Neural cell (in vitro differentiated cells): ENCODE results near the gene BPIFB4. TPM values are rescaled to one million over a fixed set of nuclear protein-coding genes. Genes with fewer than 3 reads are reported as not detected.

Experiments
- H2AFZ ChIP-seq: fragments of 200-600, 300-800 bp; sonication (generic), shearing (Covaris generic); 2 replicates; pipeline ENCODE4 v1.6.0; 2014; ENCODE audit warnings: low read depth, mild to moderate bottlenecking, antibody characterized with exemption, low read length, moderate library complexity
- H3F3A ChIP-seq: fragments of 200-600 bp; shearing (Covaris generic); 2 replicates; pipeline ENCODE4 v1.6.1; 2016; ENCODE audit warnings: mild to moderate bottlenecking, moderate library complexity, mixed read lengths, antibody characterized with exemption, low read length; ENCODE audit not compliant: insufficient read depth, poor library complexity, severe bottlenecking
- H3K27ac ChIP-seq: fragments of 200-600, 300-800 bp; sonication (generic), shearing (Covaris generic); 2 replicates; pipeline ENCODE4 v1.5.1; 2014; ENCODE audit warnings: mild to moderate bottlenecking, low read length, moderate library complexity
- H3K27me3 ChIP-seq: fragments of 300-800, 200-600 bp; sonication (generic), shearing (Covaris generic); 2 replicates; pipeline ENCODE4 v1.6.0; 2014; ENCODE audit warnings: mild to moderate bottlenecking, low read depth, low read length, moderate library complexity; ENCODE audit not compliant: insufficient read depth
- H3K36me3 ChIP-seq: fragments of 300-800, 200-600 bp; sonication (generic), shearing (Covaris generic); 2 replicates; pipeline ENCODE4 v1.5.1; 2014; ENCODE audit warnings: mild to moderate bottlenecking, antibody characterized with exemption, low read length, moderate library complexity; ENCODE audit not compliant: insufficient read depth
- H3K4me2 ChIP-seq: fragments of 300-800, 200-600 bp; sonication (generic), shearing (Covaris generic); 2 replicates; pipeline ENCODE4 v1.6.0; 2014; ENCODE audit warnings: mild to moderate bottlenecking, low read length
- H3K4me3 ChIP-seq: fragments of 300-800, 200-600 bp; sonication (generic), shearing (Covaris generic); 2 replicates; pipeline ENCODE4 v1.5.1; 2014; ENCODE audit warnings: mild to moderate bottlenecking, low read length, moderate library complexity
- H3K79me2 ChIP-seq: fragments of 200-600 bp; shearing (Covaris generic); replicated peaks from 2 replicates; pipeline ENCODE4 v1.6.0; 2014; ENCODE audit warnings: mild to moderate bottlenecking, low read length, moderate library complexity; ENCODE audit not compliant: insufficient read depth
- H3K9ac ChIP-seq: fragments of 300-800, 200-600 bp; sonication (generic), shearing (Covaris generic); 2 replicates; pipeline ENCODE4 v1.6.1; 2016; ENCODE audit warnings: mild to moderate bottlenecking, low read length, mixed read lengths
- H3K9me2 ChIP-seq: fragments of 200-600 bp; shearing (Covaris generic); 2 replicates; pipeline ENCODE4 v1.6.1; 2016; ENCODE audit warnings: mild to moderate bottlenecking, low read length, mixed read lengths; ENCODE audit not compliant: insufficient read depth
- H3K9me3 ChIP-seq: fragments of 200-600, 300-800 bp; sonication (generic), shearing (Covaris generic); 2 replicates; pipeline ENCODE4 v1.6.1; 2016; ENCODE audit warnings: mild to moderate bottlenecking, mixed run types, low read length, moderate library complexity, mixed read lengths
- H4K20me1 ChIP-seq: fragments of 200-600 bp; shearing (Covaris generic); 2 replicates; pipeline ENCODE4 v1.6.1; 2016; ENCODE audit warnings: mild to moderate bottlenecking, mixed run types; ENCODE audit not compliant: insufficient read depth
- EP300 ChIP-seq: fragments of 450-650 bp; conservative IDR thresholded peaks from 2 replicates; pipeline ENCODE4 v1.6.1; 2014; ENCODE audit warnings: antibody characterized with exemption, mild to moderate bottlenecking, moderate library complexity; ENCODE audit not compliant: poor library complexity, severe bottlenecking
- EZH2 ChIP-seq: fragments of 200-600, 300-800 bp; shearing (Covaris generic), sonication (generic); IDR thresholded peaks from 2 replicates; pipeline ENCODE4 v1.6.1; 2014; ENCODE audit warnings: antibody characterized with exemption, low read length, borderline replicate concordance, mild to moderate bottlenecking; ENCODE audit not compliant: insufficient read depth, poor library complexity, severe bottlenecking
- MXI1 ChIP-seq: fragments of 450-650 bp; conservative IDR thresholded peaks from 2 replicates; pipeline ENCODE4 v1.6.1; 2014; ENCODE audit warnings: antibody characterized with exemption, mild to moderate bottlenecking; ENCODE audit not compliant: poor library complexity, severe bottlenecking
- POLR2AphosphoS5 ChIP-seq: IDR thresholded peaks from 2 replicates; pipeline ENCODE4 v1.6.1; 2012
- RAD21 ChIP-seq: fragments of 450-650 bp; conservative IDR thresholded peaks from 2 replicates; pipeline ENCODE4 v1.6.1; 2014; ENCODE audit warnings: antibody characterized with exemption, mild to moderate bottlenecking, moderate library complexity
- REST ChIP-seq: IDR thresholded peaks from 2 replicates; pipeline ENCODE4 v1.6.1; 2012; ENCODE audit warnings: borderline replicate concordance
- SMC3 ChIP-seq: fragments of 450-650 bp; conservative IDR thresholded peaks from 2 replicates; pipeline ENCODE4 v1.6.1; 2014; ENCODE audit warnings: antibody characterized with exemption, mild to moderate bottlenecking, moderate library complexity; ENCODE audit not compliant: poor library complexity
- TAF1 ChIP-seq: IDR thresholded peaks from 2 replicates; pipeline ENCODE4 v1.6.1; 2012; ENCODE audit warnings: low read depth
- polyA plus RNA-seq: library from polyadenylated mRNA; depleted of rRNA; stranded (reverse); fragments of >200 nt; gene quantifications from 2 replicates; pipeline ENCODE4 v1.2.3, GENCODE V29; 2014
- TF ChIP-seq, protein P1 (sequence below): fragments of 450-650 bp; IDR thresholded peaks from 2 replicates; pipeline ENCODE4 v1.5.1; 2014; ENCODE audit warnings: antibody characterized with exemption, mild to moderate bottlenecking, moderate library complexity; ENCODE audit not compliant: poor library complexity, severe bottlenecking

The BPIFB4 gene
- polyA plus RNA-seq, 1 donor from 2014 or later, result not detected

DNA sequence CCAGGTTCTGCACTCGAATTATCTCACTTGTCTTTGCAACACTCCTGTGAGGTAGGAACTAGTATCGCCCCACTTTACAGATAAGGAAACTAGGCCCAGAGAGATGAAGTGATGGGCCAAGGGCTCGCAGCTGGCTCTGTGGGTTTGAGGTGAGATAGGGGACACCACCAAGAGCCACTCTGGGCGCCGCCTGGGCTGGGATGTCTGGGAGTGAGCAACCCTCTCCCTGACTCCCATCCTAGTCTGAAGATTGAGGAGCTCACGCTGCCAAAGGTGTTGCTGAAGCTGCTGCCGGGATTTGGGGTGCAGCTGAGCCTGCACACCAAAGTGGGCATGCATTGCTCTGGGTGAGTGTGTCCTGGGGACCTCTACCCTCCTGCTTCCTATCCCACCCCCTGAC, 20.3 kb upstream of the BPIFB4 start:
- Histone ChIP-seq H3K36me3 (no peaks in the 10 kb centered on the region), H3K4me3 (no peak overlapping the region), H3K27me3 (no peaks in the 10 kb centered on the region), H3F3A (no peaks in the 10 kb centered on the region), H3K9me3 (no peaks in the 10 kb centered on the region), H3K9ac (no peak overlapping the region), H2AFZ (no peak overlapping the region), H4K20me1 (no peaks in the 10 kb centered on the region), H3K79me2 (no peaks in the 10 kb centered on the region), H3K9me2 (no peaks in the 10 kb centered on the region), H3K4me2 (no peak overlapping the region), H3K27ac (no peak overlapping the region)
- TF ChIP-seq EZH2 (no peak), MXI1 (no peak), POLR2AphosphoS5 (no peak), RAD21 (no peak), EP300 (no peak), SMC3 (no peak), TAF1 (no peak)
- TF ChIP-seq, protein P1, sequence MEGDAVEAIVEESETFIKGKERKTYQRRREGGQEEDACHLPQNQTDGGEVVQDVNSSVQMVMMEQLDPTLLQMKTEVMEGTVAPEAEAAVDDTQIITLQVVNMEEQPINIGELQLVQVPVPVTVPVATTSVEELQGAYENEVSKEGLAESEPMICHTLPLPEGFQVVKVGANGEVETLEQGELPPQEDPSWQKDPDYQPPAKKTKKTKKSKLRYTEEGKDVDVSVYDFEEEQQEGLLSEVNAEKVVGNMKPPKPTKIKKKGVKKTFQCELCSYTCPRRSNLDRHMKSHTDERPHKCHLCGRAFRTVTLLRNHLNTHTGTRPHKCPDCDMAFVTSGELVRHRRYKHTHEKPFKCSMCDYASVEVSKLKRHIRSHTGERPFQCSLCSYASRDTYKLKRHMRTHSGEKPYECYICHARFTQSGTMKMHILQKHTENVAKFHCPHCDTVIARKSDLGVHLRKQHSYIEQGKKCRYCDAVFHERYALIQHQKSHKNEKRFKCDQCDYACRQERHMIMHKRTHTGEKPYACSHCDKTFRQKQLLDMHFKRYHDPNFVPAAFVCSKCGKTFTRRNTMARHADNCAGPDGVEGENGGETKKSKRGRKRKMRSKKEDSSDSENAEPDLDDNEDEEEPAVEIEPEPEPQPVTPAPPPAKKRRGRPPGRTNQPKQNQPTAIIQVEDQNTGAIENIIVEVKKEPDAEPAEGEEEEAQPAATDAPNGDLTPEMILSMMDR, result no peak

DNA sequence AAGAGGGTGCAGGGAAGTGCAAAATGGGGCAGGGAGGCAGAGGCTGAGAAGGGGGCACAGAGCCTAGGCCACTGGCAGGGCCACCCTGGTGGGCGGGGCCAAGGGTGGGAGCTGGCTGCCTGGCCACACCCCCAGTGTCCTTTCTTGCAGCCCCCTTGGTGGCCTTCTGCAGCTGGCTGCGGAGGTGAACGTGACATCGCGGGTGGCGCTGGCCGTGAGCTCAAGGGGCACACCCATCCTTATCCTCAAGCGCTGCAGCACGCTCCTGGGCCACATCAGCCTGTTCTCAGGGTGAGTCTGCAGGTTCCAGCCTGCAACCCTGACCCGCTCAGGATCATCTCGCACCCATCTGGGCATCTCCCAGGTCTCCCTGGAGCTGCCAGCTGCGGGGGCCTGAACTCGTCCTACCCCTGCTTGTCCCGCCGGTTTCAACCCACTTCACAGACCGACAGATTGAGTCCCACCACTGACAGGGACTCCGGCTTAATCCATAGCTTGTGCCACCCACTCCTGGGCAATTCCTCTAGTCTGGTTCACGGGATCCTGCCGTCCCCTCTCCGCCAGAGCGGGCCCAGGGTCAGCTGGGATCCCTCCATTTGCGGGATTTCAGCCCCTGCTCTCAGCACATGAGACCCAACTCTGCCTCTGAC, 19.6 kb upstream of the BPIFB4 start:
- no peaks in the 10 kb centered on the region for H3K27me3 ChIP-seq
- no peaks in the 10 kb centered on the region for H4K20me1 ChIP-seq
- no peak overlapping the region for H3K9ac ChIP-seq
- H3K4me2 ChIP-seq, result no peak overlapping the region
- H3K36me3 ChIP-seq, result no peaks in the 10 kb centered on the region
- H3K9me2 ChIP-seq, result no peaks in the 10 kb centered on the region
- no peaks in the 10 kb centered on the region for H3K9me3 ChIP-seq
- H3K4me3 ChIP-seq, result no peak overlapping the region
- no peak overlapping the region for H3K27ac ChIP-seq
- no peak overlapping the region for H2AFZ ChIP-seq
- TF ChIP-seq TAF1, result no peak
- no peak for TF ChIP-seq SMC3
- no peak for TF ChIP-seq REST
- TF ChIP-seq, protein P1, result no peak
- TF ChIP-seq EZH2, result no peak
- no peak for TF ChIP-seq POLR2AphosphoS5
- TF ChIP-seq MXI1, result no peak
- TF ChIP-seq EP300, result no peak
- no peak for TF ChIP-seq RAD21
- no peaks in the 10 kb centered on the region for H3F3A ChIP-seq
- no peaks in the 10 kb centered on the region for H3K79me2 ChIP-seq
